Upper lobe of left lung (tissue), 4 donors: Measurements from ENCODE around the gene SP140.

Experiments
- POLR2AphosphoS5 ChIP-seq, 2 donors: sonication (generic); formaldehyde crosslinking; IDR thresholded peaks; one replicate each; pipeline ENCODE4 v1.5.1; 2017; ENCODE audit warnings: antibody characterized with exemption in 2 of 2
- TF ChIP-seq, protein P1 (sequence below), 6 experiments: fragments of 450-650 bp in 4 of 6; fragments of 200-600 bp in 2 of 6; sonication (generic) in 2 of 6; IDR thresholded peaks; one replicate each; pipeline ENCODE4 v1.5.1; 2016 to 2019; ENCODE audit warnings: antibody characterized with exemption in 6 of 6

DNA sequence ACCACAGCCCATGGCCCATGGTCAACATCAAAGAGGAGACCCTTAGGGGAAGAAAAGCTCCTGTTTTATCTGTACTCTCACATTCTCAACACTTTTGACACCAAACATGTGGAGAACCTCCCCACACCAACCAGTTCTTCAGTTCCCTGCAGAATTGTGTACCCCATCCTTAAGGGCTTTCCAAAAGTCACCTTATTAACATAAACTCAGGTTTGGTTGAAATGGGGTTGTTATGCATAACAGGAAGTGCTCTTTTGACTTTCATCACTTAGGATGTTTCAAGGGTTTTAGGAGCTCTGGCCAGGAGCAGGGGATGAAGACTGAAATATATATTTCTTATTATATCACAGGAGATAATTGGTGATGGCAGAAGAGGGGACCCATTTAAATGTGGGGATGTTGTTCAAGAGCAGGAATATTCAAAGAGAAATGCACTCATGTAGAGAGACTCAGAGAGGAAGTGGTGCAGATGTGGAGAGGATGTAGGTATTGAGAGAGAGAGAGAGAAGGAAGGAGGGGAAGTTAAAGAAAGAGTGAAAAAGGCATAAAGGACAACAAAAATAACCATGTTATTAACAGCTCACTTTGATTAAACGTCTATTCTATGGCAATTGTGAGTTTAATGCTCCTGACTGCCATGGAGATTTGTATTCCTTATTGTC lies 136.6 kb downstream of the SP140 start:
- no peak for TF ChIP-seq POLR2AphosphoS5 (IDR thresholded peaks at IDR 0.05)
- TF ChIP-seq, protein P1, sequence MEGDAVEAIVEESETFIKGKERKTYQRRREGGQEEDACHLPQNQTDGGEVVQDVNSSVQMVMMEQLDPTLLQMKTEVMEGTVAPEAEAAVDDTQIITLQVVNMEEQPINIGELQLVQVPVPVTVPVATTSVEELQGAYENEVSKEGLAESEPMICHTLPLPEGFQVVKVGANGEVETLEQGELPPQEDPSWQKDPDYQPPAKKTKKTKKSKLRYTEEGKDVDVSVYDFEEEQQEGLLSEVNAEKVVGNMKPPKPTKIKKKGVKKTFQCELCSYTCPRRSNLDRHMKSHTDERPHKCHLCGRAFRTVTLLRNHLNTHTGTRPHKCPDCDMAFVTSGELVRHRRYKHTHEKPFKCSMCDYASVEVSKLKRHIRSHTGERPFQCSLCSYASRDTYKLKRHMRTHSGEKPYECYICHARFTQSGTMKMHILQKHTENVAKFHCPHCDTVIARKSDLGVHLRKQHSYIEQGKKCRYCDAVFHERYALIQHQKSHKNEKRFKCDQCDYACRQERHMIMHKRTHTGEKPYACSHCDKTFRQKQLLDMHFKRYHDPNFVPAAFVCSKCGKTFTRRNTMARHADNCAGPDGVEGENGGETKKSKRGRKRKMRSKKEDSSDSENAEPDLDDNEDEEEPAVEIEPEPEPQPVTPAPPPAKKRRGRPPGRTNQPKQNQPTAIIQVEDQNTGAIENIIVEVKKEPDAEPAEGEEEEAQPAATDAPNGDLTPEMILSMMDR (IDR thresholded peaks at IDR 0.05) = no peak
